Endothelial cell of umbilical vein (primary cell): ENCODE data around the gene ATF3. TPM values are rescaled to one million over a fixed set of nuclear protein-coding genes. Genes with fewer than 3 reads are reported as not detected.

ENCODE experiments used
- BruUV-seq: library from RNA; stranded (reverse); fragments of 400-500 nt; replicated peaks from 2 replicates; lab custom pipeline; 2021; lab: Mats Ljungman, UMichigan
- CTCF ChIA-PET: fragments of 300-600, 350-600 bp; sonication (Branson Sonifier 250); formaldehyde crosslinking; loops from one replicate; lab custom pipeline; 2021; ENCODE audit warnings: antibody characterized with exemption, inconsistent platforms; lab: Charles Lee
- POLR2A ChIA-PET: fragments of 300-600, 350-600 bp; sonication (Branson Sonifier 250); formaldehyde crosslinking; loops from one replicate; lab custom pipeline; 2021; ENCODE audit warnings: antibody characterized with exemption, inconsistent platforms; lab: Charles Lee
- DNase-seq: peaks from one replicate; pipeline ENCODE4 v3.0.0-alpha.2; 2011; ENCODE audit warnings: low read depth, low spot score
- FAIRE-seq: peaks from 2 replicates; lab custom pipeline; 2011; peaks lifted over from hg19 to GRCh38; lab: Jason Lieb, UNC
- H2AFZ ChIP-seq: 2 replicates; pipeline ENCODE4 v1.6.0; 2012; ENCODE audit warnings: low read depth, low read length, control low read depth, inconsistent platforms
- H3K27ac ChIP-seq: 2 replicates; pipeline ENCODE4 v1.5.1; 2011; ENCODE audit warnings: low read depth, mild to moderate bottlenecking, control low read depth, low read length, moderate library complexity; ENCODE audit not compliant: insufficient read depth
- H3K27me3 ChIP-seq, 2 experiments: 2 replicates each; pipeline versions ENCODE4 v1.6.0 to v1.6.1; 2011; ENCODE audit warnings: low read length in 2 of 2, mixed read lengths in 1 of 2; ENCODE audit not compliant: control insufficient read depth in 2 of 2, insufficient read depth in 2 of 2
- H3K36me3 ChIP-seq, 2 experiments: 2 replicates in 1 of 2; 3 replicates in 1 of 2; pipeline ENCODE4 v1.5.1; 2011; ENCODE audit warnings: low read length in 2 of 2, mild to moderate bottlenecking in 1 of 2, moderate library complexity in 1 of 2; ENCODE audit not compliant: control insufficient read depth in 2 of 2, insufficient read depth in 2 of 2; ENCODE audit errors: extremely low read depth in 1 of 2
- H3K4me1 ChIP-seq: 3 replicates; pipeline ENCODE4 v1.5.1; 2011; ENCODE audit warnings: mild to moderate bottlenecking, low read length; ENCODE audit not compliant: control insufficient read depth, insufficient read depth; ENCODE audit errors: extremely low read depth
- H3K4me2 ChIP-seq: 2 replicates; pipeline ENCODE4 v1.6.1; 2011; ENCODE audit warnings: low read length, control low read depth, mixed read lengths; ENCODE audit not compliant: insufficient read depth
- H3K4me3 ChIP-seq, 3 experiments: fragments of 200-600 bp in 1 of 3; sonication (generic), shearing (Covaris generic) in 1 of 3; replicated peaks in 1 of 3; 2 replicates each; pipeline ENCODE4 v1.5.1; 2011 to 2016; ENCODE audit warnings: control low read depth in 3 of 3, low read length in 3 of 3, mild to moderate bottlenecking in 2 of 3, inconsistent platforms in 1 of 3, low read depth in 1 of 3, moderate library complexity in 1 of 3; ENCODE audit not compliant: insufficient read depth in 1 of 3
- H3K79me2 ChIP-seq: 2 replicates; pipeline ENCODE4 v1.6.0; 2012; ENCODE audit warnings: low read length, inconsistent platforms; ENCODE audit not compliant: control insufficient read depth, insufficient read depth
- H3K9ac ChIP-seq: replicated peaks from 2 replicates; pipeline ENCODE3; 2011; ENCODE audit warnings: low read length, control low read depth; ENCODE audit not compliant: insufficient read depth; ENCODE audit errors: extremely low read depth
- H3K9me1 ChIP-seq: replicated peaks from 3 replicates; pipeline ENCODE4 v1.6.0; 2011; ENCODE audit warnings: mild to moderate bottlenecking, low read length; ENCODE audit not compliant: control insufficient read depth, insufficient read depth; ENCODE audit errors: extremely low read depth
- H3K9me3 ChIP-seq: replicated peaks from 2 replicates; pipeline ENCODE4 v1.5.1; 2012; ENCODE audit warnings: low read length, inconsistent platforms; ENCODE audit not compliant: control insufficient read depth, insufficient read depth
- H4K20me1 ChIP-seq: replicated peaks from 2 replicates; pipeline ENCODE3; 2011; ENCODE audit warnings: mild to moderate bottlenecking, low read length; ENCODE audit not compliant: control insufficient read depth, insufficient read depth; ENCODE audit errors: extremely low read depth
- EZH2 ChIP-seq: IDR thresholded peaks from 2 replicates; pipeline ENCODE4 v1.6.1; 2012; ENCODE audit warnings: borderline replicate concordance, low read depth, mild to moderate bottlenecking, moderate library complexity, low read length, inconsistent platforms; ENCODE audit not compliant: severe bottlenecking
- FOS ChIP-seq: IDR thresholded peaks from 2 replicates; pipeline ENCODE4 v1.6.1; 2011; ENCODE audit warnings: mild to moderate bottlenecking, low read length, moderate library complexity, borderline replicate concordance; ENCODE audit not compliant: insufficient read depth
- GATA2 ChIP-seq: IDR thresholded peaks from 2 replicates; pipeline ENCODE4 v1.7.0; 2011; ENCODE audit warnings: low read depth, mild to moderate bottlenecking, moderate library complexity, mixed read lengths, low read length; ENCODE audit not compliant: insufficient read length, insufficient read depth
- JUN ChIP-seq: IDR thresholded peaks from 2 replicates; pipeline ENCODE4 v1.6.1; 2011; ENCODE audit warnings: borderline replicate concordance, low read depth; ENCODE audit not compliant: insufficient read length, insufficient read depth
- MYC ChIP-seq: IDR thresholded peaks from one replicate; pipeline ENCODE4 v1.6.1; 2011; ENCODE audit warnings: mild to moderate bottlenecking, low read depth, low read length
- POLR2A ChIP-seq: IDR thresholded peaks from 2 replicates; pipeline ENCODE4 v1.6.1; 2012; ENCODE audit warnings: low read depth, mild to moderate bottlenecking, control low read depth, low read length
- POLR2AphosphoS5 ChIP-seq: IDR thresholded peaks from 2 replicates; pipeline ENCODE4 v1.6.1; 2012; ENCODE audit warnings: low read depth, mild to moderate bottlenecking, control low read depth, low read length, moderate library complexity; ENCODE audit not compliant: insufficient read depth
- dilution Hi-C: fragments of 300-500 bp; cut with MboI; formaldehyde crosslinking; loops from one replicate; pipeline ENCODE4 v1.15.0; 2019; ENCODE audit warnings: low sequenced_read_pairs; ENCODE audit not compliant: extremely low pct_ligation_motif_present
- intact Hi-C: fragments of 100-400 bp; cut with micrococcal nuclease; formaldehyde crosslinking; loops from one replicate; pipeline ENCODE4 v1.10.0; 2022
- polyA plus RNA-seq, 4 experiments: library from polyadenylated mRNA; depleted of rRNA in 3 of 4; stranded (reverse) in 3 of 4; unstranded in 1 of 4; fragments of >200 nt; gene quantifications; 2 replicates each; pipeline versions ENCODE4 v1.2.1 to v1.2.3, GENCODE V29; 2011 to 2012; ENCODE audit warnings: missing spikeins in 1 of 4
- total RNA-seq: library from RNA; stranded (reverse); gene quantifications from 2 replicates; pipeline ENCODE4 v1.2.3, GENCODE V29; 2021
- TF ChIP-seq, protein P1 (sequence below): IDR thresholded peaks from 2 replicates; pipeline ENCODE4 v1.6.1; 2011; ENCODE audit not compliant: insufficient read depth, insufficient read length
- TF ChIP-seq, protein P2 (sequence below), 2 donors: IDR thresholded peaks; 1 replicate in 1 of 2; 2 replicates in 1 of 2; pipeline ENCODE4 v1.5.1; 2011; ENCODE audit warnings: low read length in 2 of 2, mild to moderate bottlenecking in 2 of 2, moderate library complexity in 2 of 2, control low read depth in 1 of 2, inconsistent platforms in 1 of 2, low read depth in 1 of 2; ENCODE audit not compliant: insufficient read depth in 1 of 2; ENCODE audit errors: extremely low read depth in 1 of 2

Gene ATF3
- total and polyA plus RNA-seq, 2 donors (not counting 3 experiments of a cell fraction or from before 2014, with no cell fraction given), result 6.1 to 17.1 TPM

DNA sequence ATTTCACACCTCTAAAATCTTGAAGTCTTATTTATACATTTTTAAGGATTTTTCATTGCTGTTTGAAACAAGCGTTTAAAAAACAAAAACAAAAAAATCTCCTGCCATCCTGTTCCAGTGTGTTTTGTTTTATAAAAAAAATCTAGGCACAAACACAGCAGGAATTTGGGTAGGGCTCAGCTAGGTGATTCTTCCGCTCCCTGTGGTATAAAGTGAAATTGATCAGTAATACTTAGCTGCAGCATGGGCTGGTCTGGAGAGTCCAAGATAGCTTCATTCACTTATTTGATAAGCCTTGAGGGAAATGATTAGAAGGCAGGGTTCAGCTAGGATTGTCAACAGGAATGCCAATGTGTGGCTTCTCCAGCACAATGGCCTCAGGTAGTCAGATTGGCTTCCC is 25.7 kb downstream of the ATF3 start:
- FAIRE-seq (no peak), DNase-seq (no peak)
- H3K9me3 ChIP-seq, result no peaks in the 10 kb centered on the region
- BruUV-seq, result no TSS peak
- H3K9ac ChIP-seq, result no peak overlapping the region
- intact Hi-C loops (loop anchor here (2.0 kb wide), 1 partner anchor 13 kb away; no protein-coding TSS in a partner anchor), dilution Hi-C loops (no loop called here)
- ChIA-PET POLR2A (no interaction called here), CTCF (interaction anchor here (1.4 to 1.6 kb wide), 2 partner anchors 12 to 18 kb away, joined by 3 to 4 read pairs; no protein-coding TSS in a partner anchor)
- no peak overlapping the region for H2AFZ ChIP-seq
- no peaks in the 10 kb centered on the region for H3K9me1 ChIP-seq
- H3K27ac ChIP-seq, result no peak overlapping the region
- no peak overlapping the region for H3K4me3 ChIP-seq
- no peaks in the 10 kb centered on the region for H3K79me2 ChIP-seq
- TF ChIP-seq JUN (no peak), FOS (no peak), POLR2AphosphoS5 (no peak), EZH2 (no peak), GATA2 (no peak), MYC (no peak), POLR2A (no peak)
- TF ChIP-seq, protein P1, sequence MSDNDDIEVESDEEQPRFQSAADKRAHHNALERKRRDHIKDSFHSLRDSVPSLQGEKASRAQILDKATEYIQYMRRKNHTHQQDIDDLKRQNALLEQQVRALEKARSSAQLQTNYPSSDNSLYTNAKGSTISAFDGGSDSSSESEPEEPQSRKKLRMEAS, result no peak
- TF ChIP-seq, protein P2, sequence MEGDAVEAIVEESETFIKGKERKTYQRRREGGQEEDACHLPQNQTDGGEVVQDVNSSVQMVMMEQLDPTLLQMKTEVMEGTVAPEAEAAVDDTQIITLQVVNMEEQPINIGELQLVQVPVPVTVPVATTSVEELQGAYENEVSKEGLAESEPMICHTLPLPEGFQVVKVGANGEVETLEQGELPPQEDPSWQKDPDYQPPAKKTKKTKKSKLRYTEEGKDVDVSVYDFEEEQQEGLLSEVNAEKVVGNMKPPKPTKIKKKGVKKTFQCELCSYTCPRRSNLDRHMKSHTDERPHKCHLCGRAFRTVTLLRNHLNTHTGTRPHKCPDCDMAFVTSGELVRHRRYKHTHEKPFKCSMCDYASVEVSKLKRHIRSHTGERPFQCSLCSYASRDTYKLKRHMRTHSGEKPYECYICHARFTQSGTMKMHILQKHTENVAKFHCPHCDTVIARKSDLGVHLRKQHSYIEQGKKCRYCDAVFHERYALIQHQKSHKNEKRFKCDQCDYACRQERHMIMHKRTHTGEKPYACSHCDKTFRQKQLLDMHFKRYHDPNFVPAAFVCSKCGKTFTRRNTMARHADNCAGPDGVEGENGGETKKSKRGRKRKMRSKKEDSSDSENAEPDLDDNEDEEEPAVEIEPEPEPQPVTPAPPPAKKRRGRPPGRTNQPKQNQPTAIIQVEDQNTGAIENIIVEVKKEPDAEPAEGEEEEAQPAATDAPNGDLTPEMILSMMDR (IDR thresholded peaks at IDR 0.05; ENCODE audit: extremely low read depth in 1 of 2, insufficient read depth in 1 of 2, low read depth in 1 of 2, low read length in 2 of 2), result no peak
- H3K4me2 ChIP-seq, result no peak overlapping the region
- H3K36me3 ChIP-seq, result no peaks in the 10 kb centered on the region
- peaks cover 27% of the 10 kb centered on the region for H3K4me1 ChIP-seq
- H3K27me3 ChIP-seq, result no peaks in the 10 kb centered on the region
- H4K20me1 ChIP-seq, result no peaks in the 10 kb centered on the region
